OCI-M2 (cell line): ENCODE data around the gene RASL10B.

ENCODE experiments used
- DNase-seq: peaks from one replicate; lab custom pipeline; 2025; ENCODE audit not compliant: unreplicated experiment; lab: John Stamatoyannopoulos, UW

The RASL10B gene

DNA sequence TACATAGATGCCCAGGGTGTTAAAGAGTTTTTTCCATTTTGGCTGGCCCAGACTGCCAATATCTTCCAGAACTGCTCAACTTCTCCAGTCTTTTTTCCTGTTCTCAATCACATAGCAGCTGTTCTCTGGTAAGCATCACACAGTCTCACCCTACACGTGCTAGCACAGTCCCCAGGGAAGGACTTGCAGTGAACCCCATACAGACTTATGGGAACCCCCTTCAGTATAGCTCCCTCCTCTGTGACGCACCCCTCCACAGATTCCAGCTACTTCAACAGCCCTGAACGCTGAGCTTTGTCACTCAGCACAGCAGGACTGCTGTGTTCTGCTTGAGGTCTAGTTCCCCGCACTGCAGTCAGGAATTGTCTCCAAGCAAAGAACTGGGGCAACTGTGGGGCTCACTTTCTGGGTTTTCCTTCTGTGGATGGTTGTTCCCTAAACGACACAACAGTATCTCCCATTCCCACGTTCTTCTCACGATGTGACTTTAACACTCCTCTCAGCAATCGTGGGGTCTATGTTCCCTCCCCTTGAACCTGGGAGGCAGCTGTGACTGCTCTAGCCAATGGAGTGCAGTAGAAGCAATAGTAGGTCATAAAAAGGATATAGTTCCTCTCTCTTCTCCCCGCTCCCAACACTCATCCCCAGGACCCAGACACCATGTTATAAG, 60.4 kb downstream of the RASL10B start:
- no peak for DNase-seq
